NCI-H2196 treated with DMSO at 0.1 percent for 48 hours (cell line): ENCODE data around the gene CACNA1E.

ENCODE experiments used
- DNase-seq: peaks from one replicate; lab custom pipeline; 2025; ENCODE audit not compliant: unreplicated experiment; lab: John Stamatoyannopoulos, UW

CACNA1E gene

DNA sequence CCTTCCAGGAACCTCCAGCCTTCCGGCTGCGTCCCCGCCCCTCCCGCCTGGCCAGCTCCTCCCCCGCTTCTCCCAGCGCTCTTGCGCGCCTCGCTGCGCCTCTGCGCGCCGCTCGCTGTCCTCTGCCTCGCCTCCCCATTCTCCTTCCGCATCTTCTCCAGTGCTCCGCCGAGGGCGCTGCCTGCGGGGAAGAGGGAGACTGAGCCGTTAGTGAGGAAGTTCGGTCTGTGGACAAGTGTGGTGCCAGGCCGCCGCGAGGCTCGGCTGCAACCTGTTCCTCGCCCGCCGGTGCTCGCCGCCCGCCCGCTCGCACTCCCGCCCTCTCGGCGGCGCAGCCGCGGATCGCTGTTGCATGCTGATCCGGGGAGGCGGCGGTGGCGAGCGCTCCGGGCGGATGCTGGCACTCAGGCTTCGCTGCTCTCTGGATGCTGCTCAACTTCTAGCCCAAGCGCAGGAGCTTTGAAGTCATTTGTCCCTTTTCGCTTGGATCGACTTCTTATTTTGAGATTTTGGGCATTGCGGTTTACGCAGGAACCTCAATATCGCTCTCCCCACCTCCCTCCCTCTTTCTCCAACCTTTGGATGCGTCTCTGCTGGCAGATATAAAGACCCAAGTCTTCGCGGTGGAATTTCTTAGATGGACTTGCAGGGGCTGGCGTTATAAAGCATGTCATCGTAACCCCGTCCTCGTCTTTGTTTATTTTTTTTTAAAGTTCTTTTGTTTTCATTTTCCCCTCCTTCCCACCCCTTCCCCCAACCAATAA lies 614 bp upstream of the CACNA1E start:
- no peak for DNase-seq

DNA sequence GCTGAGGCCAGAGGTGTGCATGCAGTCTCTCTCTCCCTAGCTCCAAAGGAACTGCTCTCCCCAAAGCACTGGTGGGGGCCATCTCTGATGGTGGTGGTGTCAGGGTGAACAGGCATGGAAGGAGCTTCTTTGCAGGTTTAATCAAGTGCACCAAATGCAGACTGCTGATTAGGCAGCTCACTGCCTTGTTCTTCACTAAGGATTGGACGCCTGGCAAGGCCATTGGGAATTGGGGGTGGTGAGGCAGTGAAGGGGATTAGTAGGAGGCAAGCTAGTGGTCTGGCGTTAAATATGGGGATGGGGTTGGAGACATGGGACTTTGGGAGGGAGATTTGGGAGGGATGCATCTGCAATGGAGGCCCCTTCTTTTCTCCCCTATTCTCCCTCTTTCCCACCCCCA lies 1.5 kb downstream of the CACNA1E start:
- DNase-seq, result no peak

GRCh38 chr1:181485287-181486097 lies 2.2 kb downstream of the CACNA1E start:
- DNase-seq, result no peak

DNA sequence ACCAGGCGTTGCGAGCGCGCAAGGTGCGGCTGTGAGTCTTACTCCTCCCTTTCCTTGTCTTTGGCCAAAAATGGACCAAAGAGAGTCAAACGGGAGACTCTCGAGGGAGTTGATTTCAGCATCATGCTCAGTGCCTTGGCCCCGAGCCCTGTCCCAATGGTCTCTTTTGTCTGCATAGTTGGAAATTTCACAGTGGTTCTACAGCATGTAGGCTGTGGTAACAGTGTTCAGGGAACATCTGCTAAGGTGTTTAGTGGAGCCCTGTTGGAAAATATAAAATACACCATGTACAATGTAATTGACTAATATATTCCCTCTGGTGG lies 2.7 kb downstream of the CACNA1E start:
- DNase-seq, result no peak

DNA sequence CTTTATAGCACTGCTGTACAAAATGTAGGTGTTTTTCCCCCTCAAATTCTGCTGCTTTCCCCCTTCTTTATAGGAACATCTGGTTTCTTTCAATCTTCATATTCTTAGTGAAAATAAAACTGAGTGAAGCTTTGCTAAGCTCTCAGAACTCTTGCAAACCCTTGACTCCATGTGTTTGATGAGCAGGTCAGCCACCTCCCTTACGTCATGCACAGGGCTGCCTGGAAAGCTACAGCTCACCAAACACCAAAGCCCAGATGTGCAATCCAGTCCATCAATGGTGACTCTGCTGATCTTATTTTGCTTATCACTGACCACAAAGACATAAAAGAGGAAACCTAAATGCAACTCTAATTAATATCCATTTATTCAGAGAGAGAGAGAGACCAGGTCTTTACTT lies 5.5 kb downstream of the CACNA1E start:
- DNase-seq, result no peak

- no peak for DNase-seq
These were observed 7.0 kb downstream of the CACNA1E start for GRCh38 chr1:181490276-181490675.

DNA sequence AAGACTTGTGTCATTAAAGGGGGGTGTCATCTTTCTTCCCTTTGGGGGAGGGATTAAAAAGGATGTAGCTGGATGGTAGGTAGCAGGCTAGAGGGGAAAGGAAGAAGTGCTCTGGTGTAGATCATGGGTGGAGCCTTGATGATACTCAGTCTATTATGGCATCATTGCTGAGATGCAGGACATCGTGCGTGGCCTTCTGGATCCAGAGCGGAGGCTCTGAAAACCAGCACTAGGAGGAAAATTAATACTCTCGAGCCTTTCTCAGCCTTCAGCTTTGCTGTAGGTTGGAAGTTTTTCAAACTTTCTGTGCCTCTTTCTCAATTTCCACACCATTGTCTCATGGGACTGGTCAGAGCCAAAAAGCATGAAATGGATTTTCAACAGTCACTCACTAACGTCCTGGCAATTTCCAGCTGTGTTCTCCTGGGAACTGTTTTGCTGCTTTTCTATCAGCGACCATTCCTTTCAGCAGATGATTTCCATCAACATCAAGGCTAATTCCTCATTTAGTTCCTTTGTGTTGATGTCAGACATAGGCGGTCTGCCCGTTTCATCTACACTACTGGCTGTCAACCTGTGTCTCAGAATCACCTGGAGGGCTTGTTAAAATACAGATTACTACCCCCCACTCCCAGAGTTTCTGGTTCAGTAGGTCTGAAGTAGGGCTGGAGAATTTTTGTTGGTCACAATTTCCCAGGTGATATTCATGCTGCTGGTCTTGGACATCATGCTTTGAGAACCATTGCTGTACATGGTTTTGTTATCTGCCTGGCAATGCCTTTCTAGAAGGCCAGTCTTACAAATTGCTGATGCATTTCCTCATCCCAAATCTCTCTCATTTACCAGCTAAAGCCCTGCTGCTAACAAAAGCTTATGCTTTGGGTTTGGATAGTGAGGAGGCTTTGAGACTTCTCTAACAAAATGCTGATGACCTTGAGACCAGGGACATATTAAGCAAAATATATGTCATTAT lies 7.7 kb downstream of the CACNA1E start:
- DNase-seq, result no peak

- no peak for DNase-seq
These were observed 9.8 kb downstream of the CACNA1E start for GRCh38 chr1:181493166-181493565.

DNA sequence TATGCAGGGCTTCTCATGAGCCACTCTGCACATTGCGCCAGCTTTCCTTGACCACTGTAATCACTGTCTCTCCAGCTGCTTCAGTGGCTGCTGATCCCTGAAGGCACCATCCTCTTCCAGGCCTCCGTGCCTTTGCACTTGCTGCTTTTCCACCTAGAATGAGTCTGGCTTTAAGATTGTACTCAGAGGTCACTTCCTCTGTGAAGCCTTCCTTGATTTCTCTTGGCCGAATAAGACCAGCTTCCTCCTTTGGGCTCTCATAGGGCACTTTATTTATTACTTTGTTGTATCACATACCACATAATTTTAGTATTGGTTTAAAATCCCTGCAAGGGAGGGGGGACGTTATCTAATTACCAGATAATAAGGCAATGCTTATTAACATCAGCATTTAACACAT lies 10.6 kb downstream of the CACNA1E start:
- no peak for DNase-seq

GRCh38 chr1:181496759-181497158 lies 13.4 kb downstream of the CACNA1E start:
- no peak for DNase-seq

GRCh38 chr1:181497870-181498269 lies 14.6 kb downstream of the CACNA1E start:
- no peak for DNase-seq

GRCh38 chr1:181499825-181500224 lies 16.5 kb downstream of the CACNA1E start:
- no peak for DNase-seq

- DNase-seq, result no peak
These were observed 17.3 kb downstream of the CACNA1E start for GRCh38 chr1:181500636-181501035.

DNA sequence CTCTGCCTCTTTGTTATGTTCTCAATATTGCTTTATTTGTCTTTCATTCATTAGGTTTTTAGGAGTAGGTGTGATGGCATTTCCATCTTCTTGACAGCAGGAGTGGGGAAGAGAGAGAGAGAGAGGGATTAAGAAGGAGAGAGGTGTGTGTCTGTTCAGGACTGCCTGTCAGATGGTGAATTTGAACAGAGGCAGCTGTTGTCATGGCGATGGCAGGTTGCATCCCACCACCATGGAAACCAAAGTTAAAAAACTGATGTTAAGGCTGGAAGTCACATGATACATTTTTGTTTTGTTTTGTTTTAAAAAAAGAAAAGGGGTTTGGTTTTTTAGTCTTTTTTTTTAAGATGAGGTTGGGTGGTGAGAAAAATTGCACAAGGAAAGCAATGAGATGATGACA lies 18.3 kb downstream of the CACNA1E start:
- DNase-seq, result no peak

DNA sequence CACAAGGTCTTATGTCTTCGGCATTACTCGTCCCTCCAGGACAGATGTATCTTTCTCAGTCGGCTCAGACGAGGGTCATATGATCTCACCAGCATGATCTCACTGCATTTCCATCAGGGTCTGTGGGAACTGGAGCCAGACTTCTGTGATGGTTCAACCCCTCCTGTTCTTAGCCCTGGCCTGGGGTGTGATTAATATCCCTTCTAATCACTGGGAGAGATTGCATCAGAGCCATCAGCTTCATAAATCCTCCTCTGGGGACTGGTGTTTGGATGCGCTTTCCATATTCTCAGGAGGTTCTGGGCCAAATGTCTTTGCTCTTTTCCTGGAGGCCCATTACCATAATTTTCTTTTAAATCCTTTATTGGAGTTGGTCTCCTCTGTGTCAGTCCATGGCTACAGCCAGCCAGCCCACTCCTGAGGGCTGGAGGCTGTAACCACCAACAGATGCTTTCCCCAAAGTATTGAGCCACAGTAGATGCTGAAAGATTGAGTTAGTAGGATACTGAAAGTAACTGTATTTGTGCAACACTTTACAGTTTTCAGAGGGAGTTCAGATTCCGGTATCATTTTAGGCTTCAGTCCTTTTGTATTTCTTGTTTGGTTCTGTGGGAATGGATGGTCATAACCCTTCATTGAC lies 20.0 kb downstream of the CACNA1E start:
- no peak for DNase-seq

- DNase-seq, result no peak
These were observed 21.1 kb downstream of the CACNA1E start for GRCh38 chr1:181504399-181504842.

DNA sequence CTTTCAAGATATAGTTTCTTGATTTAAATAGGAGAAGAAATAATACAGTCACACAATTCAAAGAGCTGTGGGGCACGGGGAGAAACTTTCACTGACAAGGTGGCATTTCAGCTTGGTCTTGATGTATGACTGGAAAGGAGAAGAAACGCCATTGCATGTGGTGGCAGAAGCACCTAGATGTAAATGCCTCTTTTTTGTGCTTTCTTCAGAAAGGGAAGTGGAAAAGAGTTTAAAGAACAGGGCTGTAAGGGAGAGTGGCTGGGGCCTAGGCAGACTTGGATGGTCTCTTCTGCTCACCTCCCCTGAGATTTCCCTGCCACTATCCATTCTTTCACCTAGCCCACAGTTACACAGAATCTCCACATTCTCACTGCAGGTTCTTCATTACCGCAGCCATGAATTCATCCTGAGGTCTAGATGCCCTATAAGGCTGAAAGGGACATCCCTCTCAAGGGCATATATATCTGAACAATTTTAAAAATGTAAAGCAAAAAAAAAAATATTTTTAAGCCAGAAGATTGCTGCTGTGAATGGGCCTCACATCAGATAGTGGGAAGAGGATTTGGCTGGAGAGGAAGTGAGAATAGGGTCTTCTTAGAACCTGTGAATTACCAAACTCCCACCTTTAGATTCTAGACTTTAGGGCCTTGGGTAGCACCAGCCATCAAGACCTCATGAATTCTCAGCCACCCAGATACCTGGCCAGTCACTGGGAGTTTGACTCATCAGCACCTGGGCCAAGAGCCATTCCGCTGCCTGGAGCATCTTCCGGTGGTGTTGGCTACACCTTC lies 23.4 kb downstream of the CACNA1E start:
- DNase-seq, result no peak

- DNase-seq, result no peak
These were observed 25.3 kb downstream of the CACNA1E start for GRCh38 chr1:181508486-181509165.

GRCh38 chr1:181513786-181514297 lies 30.5 kb downstream of the CACNA1E start:
- peak; percentile 69 for DNase-seq
